ENCODE results near the gene CD207.
A peak's percentile ranks its signal among the peaks of the same experiment; 100 is the strongest.
"Not testable (repeated sequence)": the region's sequence is repeated elsewhere in the genome, so short reads cannot be mapped to it uniquely, and the experiment has no call there.

The CD207 gene

GRCh38 chr2:70835643-70836042, at the start of gene CD207:
Gene CD207 (minus strand): TSS chr2:70835816. CDS start chr2:70835776, 40 bp downstream.
- no peak for DNase-seq (ENCODE audit: low spot score)

- not testable (repeated sequence) for DNase-seq (ENCODE audit: low spot score)
These were observed 42.9 kb upstream of the CD207 start for GRCh38 chr2:70878543-70878942.

DNA sequence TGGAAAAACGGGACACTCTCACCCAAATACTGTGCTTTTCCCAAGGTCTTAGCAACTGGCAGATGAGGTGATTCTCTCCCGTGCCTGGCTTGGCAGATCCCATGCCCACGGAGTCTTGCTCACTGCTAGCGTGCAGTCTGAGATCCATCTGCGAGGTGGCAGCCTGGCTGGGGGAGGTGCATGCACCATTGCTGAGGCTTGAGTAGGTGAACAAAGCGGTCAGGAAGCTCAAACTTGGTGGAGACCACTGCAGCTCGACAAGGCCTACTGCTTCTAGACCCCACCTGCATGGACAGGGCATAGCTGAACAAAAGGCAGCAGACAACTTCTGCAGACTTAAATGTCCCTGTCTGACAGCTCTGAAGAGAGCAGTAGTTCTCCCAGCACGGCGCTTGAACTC, 40.5 kb upstream of the CD207 start:
- not testable (repeated sequence) for DNase-seq (ENCODE audit: low spot score)

GRCh38 chr2:70873541-70873940, 37.9 kb upstream of the CD207 start:
- DNase-seq (ENCODE audit: low spot score) = no peak

DNA sequence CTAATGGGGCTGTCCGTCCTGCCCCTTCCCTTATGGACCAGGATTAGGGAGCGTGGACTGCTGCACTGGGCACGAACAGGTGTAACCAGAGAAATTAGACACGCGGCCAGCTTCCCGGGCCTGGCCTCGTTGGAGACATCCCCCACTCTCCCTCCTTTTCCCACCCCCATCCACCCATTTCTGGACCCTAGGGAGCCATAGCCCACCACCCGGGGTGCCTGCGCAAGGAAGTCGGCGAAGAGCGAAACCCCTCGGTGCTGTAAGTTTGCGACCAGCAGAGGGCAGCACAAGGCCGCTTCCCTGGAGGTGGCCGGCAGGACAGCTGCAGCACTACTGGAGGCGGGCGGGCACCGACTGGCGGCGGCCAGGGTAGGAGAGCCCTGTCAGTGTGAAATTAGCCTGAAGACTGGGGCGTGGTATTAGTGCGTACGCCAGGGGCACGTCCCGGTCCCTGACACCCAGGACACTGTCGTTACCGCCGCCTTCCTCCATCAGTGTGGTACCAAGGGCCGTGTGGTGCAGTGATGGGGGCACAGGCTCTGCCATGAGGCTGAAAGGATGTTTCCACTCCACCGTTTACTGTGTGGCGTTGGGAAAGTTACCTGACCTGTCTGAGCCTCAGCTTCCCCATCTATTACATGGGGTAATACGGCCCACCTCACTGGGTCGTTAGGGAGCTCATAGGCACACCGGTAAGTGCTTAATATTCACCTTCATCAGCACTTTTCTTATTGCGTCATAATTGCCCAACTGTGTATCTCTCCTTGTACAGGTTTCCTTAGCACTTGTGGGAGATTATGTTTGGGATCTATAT, 36.0 kb upstream of the CD207 start:
- DNase-seq (ENCODE audit: low spot score) = peak; percentile 88

- DNase-seq (ENCODE audit: low spot score) = no peak
These were observed 35.2 kb upstream of the CD207 start for GRCh38 chr2:70870790-70871189.

DNA sequence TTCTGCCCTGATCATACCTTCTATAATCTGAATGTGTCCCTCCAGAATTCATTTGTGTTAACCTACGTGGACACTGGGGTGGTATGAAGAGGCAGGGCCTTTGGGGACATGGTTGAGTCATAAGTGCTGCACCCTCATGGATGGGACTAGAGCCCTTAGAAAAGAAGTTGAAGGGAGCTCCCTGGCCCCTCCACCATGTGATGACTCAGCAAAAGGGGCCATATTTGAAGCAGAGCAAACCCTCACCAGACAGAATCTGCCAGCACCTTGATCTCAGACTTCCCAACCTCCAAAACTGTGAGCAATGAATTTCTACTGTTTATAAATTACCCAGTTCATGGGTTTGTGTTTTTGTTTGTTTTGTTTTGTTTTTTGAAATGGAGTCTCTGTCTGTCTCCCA, 33.4 kb upstream of the CD207 start:
- no peak for DNase-seq (ENCODE audit: low spot score)

GRCh38 chr2:70861777-70862625, 26.4 kb upstream of the CD207 start:
- peak; percentile 88 for DNase-seq (ENCODE audit: low spot score)

DNA sequence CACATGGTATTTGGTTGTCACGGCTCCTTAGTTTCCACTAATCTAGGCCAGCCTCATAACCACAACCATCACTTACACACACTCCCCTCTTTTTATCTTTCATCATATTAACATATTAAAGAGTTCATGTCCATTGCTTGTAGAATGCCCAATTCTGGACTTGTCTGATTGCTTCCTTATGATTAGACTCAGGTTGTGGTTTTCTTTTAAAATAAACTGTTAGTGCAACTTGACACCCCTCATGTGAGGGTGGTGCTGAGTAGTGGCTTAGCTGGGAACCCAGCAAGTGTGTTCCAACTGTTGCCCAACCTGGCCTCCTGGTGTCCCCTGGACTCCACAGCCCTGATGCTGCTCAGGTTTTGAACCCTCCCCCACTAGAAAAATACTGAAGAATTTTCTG, 20.1 kb upstream of the CD207 start:
- DNase-seq (ENCODE audit: low spot score) = no peak

DNA sequence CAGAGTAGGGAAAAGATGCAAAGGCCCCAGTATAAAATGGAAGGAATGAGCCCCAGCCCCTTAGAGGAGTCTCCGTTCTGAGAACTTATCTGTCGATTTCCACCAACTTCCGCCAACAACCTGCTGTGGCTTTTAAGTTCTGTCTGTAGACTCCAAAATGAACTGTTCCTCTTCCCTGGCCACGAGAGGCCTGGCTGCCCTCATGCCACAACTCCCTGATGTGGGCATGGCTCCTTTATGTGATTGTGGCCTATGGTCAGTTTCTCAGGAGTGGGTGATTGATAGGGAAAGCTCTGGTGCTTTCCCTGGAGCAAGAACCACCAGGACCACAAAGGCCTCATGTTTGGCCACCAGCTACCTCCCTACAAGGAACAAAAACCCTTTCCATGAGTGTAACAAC, 18.8 kb upstream of the CD207 start:
- no peak for DNase-seq (ENCODE audit: low spot score)

DNA sequence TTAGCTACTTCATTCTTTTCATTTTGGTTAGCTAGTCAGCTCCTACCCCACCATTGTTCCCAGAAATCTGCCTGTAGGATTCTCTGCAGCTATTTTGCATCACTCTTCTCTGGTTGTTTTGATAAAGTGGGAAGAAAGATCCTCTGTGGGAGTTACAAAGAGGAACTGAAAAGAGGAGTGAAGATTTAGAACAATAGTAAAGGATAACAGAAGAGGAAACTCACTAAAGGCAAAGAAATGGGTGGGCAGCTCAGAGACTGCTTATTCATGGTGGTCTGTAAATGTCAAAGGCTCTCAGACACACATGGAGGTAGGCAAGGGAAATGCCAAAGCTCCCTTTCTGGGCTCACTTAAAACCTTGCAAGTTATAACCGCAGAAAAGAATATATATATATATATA, 17.2 kb upstream of the CD207 start:
- DNase-seq (ENCODE audit: low spot score) = no peak

DNA sequence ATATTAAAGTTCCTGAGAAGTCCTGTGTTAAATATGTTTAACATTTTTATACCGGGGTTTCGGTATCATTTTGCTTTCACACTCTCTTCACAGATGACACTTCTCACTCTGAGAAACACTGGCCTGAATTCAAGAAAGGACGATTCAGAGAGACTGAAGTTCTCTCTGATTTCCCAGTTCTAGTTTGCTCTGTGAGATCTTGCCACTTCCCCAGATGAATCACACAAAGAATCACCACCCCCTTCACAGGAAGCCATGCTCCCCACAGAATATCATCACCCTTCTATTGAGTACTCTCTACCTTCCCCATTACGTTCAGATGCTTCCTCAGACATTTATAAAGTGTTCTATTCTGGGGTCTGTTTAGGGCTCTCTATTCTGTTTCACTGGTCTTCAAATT, 16.1 kb upstream of the CD207 start:
- DNase-seq (ENCODE audit: low spot score) = no peak

DNA sequence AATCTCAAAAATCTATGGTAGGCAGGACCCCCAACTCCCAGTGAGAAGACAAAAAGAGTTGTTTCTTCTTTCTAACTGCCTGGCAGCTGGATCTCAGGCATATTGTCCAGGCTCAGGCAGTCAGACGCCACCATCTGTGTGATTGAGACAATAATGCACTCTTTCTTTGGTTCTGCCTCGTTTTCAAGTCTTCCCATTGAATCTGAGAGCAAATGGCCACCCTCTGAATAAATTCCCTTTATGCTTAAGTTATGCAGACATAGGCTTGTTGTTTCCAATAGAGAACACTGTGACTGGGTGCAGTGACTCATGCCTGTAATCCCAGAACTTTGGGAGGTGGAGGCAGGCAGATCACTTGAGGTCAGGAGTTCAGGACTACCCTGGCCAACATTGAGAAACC, 15.3 kb upstream of the CD207 start:
- no peak for DNase-seq (ENCODE audit: low spot score)

DNA sequence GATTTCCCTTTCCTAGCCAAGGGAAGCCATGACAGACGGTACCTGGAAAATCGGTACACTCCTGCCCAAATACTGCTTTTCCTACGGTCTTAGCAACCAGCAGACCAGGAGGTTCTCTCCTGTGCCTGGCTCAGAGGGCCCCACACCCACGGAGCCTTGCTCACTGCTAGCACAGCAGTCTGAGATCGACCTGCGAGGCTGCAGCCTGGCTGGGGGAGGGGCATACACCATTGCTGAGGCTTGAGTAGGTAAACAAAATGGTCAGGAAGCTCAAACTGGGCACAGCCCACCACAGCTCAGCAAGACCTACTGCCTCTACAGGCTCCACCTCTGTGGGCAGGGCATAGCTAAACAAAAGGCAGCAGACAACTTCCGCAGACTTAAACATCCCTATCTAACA, 6.8 kb upstream of the CD207 start:
- DNase-seq (ENCODE audit: low spot score) = no peak

DNA sequence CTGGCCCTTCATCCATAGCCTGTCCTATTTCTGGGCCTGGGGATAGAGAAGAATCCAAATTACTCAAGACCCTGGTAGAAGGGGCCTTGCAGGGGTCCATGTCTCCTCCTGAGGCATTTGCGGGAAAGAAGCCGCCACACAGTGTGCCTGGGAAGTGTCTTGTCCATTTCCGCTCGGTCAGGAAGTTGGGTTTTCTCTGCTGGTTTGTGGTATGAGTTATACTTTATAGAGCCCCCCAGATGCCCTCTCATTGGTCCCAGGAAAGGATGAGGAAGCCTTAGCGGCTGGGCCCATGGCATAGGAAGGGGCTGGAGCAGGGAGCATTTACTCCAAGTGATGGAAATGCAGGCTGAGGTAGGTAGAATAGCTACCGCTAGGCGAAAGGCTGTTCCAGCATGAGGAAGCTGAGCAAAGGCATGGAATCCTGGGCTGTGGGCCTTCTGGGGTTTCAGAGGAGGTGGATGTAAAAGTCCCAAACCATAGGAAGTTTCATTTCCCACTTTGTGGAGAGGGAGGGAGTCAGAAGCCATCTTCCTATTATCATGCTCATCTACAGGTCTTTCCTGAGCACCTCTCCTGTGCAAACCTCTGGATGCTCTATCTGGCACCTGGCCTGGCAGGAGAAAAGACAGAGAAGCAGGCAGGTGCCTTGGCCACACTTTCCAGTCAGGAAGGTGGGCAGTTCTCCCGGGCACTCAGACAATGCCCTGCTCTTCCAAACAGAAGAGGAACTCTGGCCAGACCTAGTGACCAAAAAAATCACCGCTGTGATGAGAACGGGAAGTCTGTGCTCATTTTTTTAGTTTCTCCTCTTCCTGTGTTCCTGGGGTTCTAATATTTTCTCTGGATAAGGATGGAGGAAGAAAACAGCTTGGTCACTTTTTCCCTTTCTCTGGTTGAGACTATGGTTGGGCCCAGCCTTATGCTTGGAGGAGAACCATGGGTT, 2.6 kb upstream of the CD207 start:
- DNase-seq (ENCODE audit: low spot score) = no peak

DNA sequence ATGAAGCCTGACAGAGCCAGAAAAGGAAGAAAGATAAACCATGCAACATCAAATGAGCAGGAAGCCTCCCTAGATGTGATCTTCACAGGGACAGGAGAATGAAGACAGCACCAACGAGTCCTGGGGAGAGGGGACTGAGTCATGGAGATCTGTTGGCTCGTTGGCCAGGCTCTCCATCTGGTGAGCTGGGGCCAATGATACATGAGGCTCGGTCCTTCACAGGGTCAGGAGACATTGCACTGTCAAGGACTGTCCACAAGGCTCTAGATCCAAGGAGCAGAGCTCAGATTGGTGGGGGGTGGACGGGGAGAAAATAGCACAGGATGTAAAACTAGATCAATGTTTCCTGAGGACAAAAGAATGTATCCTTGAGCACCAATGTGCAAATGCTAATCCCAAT, 735 bp downstream of the CD207 start:
- no peak for DNase-seq (ENCODE audit: low spot score)

- no peak for DNase-seq (ENCODE audit: low spot score)
These were observed 1.5 kb downstream of the CD207 start for GRCh38 chr2:70834106-70834505.

GRCh38 chr2:70833246-70833645, 2.4 kb downstream of the CD207 start:
- no peak for DNase-seq (ENCODE audit: low spot score)

GRCh38 chr2:70832386-70832785, 3.2 kb downstream of the CD207 start:
- DNase-seq (ENCODE audit: low spot score) = no peak

GRCh38 chr2:70831861-70832260, 3.8 kb downstream of the CD207 start:
- DNase-seq (ENCODE audit: low spot score) = no peak

DNA sequence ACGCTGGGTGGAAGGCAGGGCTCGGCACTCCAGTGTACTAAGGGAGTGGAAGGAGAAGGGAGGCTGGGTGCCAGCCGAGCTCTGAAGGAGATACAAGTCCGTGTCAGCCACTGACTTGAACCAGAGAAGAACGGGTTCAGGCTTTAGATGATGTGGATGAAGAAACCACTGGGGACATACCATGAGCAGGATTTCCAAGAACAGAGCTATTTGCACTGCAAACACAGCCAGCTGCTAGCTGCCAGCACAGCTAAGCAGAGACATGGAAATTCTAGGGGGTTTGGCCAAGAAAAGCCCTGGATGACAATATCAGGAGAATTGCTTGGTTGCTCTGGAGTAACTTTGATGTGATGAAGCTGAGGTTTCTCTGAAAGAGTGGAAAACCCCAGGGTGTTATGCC, 5.2 kb downstream of the CD207 start:
- no peak for DNase-seq (ENCODE audit: low spot score)

- DNase-seq (ENCODE audit: low spot score) = no peak
These were observed 5.7 kb downstream of the CD207 start for GRCh38 chr2:70829916-70830315.
